GM12872 (cell line): ENCODE data around the gene PROK2.

ENCODE experiments used
- TF ChIP-seq, protein P1 (sequence below): IDR thresholded peaks from 3 replicates; pipeline ENCODE4 v1.5.1; 2011; ENCODE audit warnings: low read depth, mild to moderate bottlenecking, low read length, moderate library complexity; ENCODE audit not compliant: insufficient read depth

PROK2 gene, protein sequence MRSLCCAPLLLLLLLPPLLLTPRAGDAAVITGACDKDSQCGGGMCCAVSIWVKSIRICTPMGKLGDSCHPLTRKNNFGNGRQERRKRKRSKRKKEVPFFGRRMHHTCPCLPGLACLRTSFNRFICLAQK

DNA sequence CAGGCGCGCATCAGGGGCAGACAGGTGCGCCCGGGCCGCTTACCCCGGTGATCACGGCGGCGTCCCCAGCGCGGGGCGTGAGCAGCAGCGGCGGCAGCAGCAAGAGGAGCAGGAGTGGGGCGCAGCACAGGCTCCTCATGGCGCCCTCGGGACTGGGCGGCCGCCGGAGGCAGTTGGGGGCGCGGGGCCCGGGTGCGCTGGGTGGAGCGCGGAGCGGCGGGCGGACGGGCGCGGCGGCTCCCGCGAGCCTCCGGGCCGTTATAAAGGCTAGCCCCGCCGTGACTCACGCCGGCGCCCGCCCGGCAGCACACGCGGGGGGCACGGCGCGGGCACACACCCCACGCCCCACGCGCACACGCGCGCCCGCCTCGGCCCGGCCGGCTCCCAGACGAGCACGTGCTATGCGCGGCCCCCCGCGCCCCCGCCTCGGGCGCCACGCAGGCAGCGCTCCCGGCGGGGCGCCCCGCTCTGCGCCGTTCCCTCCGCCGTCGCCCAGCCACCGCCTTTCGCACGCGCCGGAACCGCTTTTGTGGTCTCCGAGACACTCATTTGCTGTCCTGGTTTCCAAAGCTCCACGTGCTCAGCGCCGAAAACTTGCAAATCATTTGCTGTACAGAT lies at the start of gene PROK2:
TSS of gene PROK2 (minus strand) at position 235 of the 618 bp plus-strand sequence. CDS start at position 139, 96 bp downstream.
- TF ChIP-seq, protein P1, sequence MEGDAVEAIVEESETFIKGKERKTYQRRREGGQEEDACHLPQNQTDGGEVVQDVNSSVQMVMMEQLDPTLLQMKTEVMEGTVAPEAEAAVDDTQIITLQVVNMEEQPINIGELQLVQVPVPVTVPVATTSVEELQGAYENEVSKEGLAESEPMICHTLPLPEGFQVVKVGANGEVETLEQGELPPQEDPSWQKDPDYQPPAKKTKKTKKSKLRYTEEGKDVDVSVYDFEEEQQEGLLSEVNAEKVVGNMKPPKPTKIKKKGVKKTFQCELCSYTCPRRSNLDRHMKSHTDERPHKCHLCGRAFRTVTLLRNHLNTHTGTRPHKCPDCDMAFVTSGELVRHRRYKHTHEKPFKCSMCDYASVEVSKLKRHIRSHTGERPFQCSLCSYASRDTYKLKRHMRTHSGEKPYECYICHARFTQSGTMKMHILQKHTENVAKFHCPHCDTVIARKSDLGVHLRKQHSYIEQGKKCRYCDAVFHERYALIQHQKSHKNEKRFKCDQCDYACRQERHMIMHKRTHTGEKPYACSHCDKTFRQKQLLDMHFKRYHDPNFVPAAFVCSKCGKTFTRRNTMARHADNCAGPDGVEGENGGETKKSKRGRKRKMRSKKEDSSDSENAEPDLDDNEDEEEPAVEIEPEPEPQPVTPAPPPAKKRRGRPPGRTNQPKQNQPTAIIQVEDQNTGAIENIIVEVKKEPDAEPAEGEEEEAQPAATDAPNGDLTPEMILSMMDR = no peak

DNA sequence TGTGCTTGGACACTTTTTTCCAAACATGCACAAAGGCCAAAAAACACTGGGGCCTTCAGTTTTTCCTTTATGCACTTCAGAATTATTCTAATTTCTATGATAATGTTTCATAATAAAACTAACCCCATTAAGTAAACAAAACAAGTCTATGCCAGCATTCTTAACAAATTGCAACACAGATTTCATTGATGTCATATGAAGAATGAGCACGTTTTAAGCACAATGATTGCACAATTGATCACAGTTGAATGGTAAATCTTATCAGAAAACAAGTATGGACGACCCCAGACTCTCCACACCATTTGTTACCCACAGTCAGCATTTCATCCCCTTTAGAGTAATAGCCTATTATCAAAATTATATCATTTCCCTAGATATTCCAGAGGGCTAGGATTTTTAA lies 46.7 kb upstream of the PROK2 start:
- TF ChIP-seq, protein P1 = no peak

DNA sequence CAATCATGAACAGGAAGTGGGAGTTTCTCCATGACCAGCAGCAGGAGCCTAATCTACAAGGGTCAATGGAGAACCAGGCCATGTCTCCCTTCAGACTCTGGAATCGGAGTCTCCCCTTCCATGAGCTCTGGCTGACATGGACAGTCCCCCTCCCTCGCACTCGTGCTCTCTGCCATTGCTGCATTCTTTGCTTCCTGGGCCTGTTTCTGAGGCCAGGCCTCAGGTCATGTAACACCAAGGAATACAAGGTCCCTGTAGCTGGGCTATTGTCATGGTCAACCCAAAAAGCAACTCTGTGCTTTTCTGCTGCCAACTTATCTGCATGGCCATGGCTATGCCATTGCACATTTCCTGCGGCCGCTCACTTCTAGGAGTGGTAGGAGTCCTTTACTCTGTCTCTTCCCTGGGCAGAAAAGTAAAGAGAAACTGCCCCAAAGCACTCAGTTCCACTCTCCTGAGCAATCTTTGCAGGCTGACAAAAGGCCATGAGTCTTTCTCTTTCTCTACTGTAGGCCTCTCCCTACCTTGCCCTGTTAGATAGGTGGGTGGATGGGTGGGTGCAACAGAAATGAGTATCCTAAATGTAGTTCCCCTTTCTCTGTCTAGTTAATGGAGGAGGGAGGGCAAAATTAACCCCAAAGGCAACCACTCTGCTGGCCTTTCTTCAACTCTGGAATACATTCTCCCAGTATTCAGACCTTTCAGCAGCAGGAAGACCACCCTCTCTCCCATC lies 40.8 kb upstream of the PROK2 start:
- TF ChIP-seq, protein P1 = no peak

DNA sequence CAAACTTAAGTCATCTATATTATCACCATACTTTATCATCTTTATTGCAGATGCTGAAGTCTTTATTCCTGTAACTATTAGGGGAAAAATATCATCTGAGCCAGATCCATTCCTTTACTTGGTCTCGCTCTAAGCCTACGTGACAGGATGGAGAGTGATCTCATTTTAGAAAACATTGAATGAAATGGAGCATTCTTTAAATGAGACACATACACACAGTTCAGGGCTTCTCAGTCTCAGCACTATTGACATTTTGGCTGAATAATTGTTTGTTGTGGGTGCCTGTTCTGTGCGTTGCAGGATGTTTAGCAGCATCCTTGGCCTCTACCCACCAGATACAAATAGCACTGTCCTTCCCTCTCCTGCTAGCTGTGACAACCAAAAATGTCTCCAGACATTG lies 36.2 kb upstream of the PROK2 start:
- TF ChIP-seq, protein P1 = no peak

DNA sequence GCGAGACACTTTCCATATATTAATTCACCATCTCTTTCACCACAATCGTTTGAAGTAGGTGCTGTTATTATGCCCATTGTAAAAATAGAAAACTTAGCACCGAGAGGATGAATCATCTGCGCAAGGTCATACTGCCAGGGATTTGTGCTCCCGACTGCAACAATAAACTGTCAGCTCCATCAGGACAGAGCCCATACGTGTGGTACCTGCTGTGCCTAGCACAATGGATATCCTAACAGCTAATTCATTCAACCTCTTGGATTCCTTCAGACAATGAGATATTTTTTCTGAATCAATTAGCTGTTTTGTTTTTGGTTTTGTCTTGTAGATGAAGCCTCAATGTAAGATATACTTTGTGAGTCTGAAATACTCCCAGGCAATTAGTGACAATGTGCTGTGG lies 32.3 kb upstream of the PROK2 start:
- TF ChIP-seq, protein P1 = no peak

DNA sequence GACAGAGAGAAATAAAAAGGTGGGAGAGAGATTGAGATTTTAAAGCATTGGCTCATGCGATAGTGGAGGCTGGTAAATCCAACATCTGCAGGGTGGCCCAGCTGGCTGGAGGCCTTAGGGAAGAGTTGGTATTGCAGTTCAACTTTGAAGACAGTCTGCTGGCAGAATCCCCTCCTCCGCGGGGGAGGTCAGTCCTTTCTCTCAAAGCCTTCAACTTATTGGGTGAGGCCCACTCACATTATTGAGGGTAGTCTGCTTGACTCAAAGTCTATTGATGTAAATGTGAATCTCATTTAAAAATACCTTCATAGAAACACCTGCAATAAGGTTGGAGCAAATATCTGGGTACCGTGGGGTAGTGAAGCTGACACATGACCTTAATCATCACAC lies 31.8 kb upstream of the PROK2 start:
- TF ChIP-seq, protein P1 = no peak

DNA sequence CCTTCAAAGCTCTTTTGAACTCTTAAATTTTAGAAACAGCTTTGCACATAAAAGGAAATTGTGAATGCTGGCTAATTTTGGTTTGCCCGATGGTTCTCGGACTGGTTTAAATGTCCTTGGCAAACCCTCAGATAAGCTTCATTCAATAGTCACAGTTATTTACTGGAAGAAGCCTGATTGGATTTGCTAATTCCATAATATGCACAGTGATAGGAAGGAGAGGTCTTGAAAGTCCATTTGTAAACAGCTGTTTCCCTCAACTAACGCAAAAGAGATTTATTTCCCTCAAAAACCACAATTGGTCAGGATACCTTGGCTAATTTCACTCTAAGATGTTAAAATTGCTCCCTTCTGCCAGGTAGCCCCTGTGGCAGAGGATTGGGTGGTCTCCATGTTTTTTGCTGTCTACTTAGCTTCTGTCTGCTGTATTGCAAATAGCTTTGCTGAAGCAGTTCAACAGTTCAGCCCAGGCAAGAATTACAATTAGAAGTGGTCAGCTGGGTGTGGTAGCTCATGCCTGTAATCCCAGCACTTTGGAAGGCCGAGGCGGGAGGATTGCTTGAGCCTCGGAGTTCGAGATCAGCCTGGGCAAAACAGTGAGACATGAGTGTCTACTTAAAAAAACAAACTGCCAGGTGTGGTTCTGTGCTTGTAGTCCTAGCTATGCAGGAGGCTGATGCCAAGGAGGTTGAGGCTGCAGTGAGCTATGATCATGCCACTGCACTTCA lies 30.6 kb upstream of the PROK2 start:
- TF ChIP-seq, protein P1 = no peak
